Keratinocyte (primary cell): ENCODE measurements around the gene SBNO1. TPM values are rescaled to one million over a fixed set of nuclear protein-coding genes. Genes with fewer than 3 reads are reported as not detected.

ENCODE experiments used
- DNase-seq: peaks from one replicate; pipeline ENCODE4 v3.0.0-alpha.2; 2011; ENCODE audit warnings: low read depth, missing footprints, low spot score
- FAIRE-seq: peaks from 2 replicates; lab custom pipeline; 2011; peaks lifted over from hg19 to GRCh38; lab: Jason Lieb, UNC
- H2AFZ ChIP-seq: 2 replicates; pipeline ENCODE4 v1.6.0; 2012; ENCODE audit warnings: low read length, control low read depth, inconsistent platforms; ENCODE audit not compliant: control insufficient read depth
- H3K27ac ChIP-seq: 2 replicates; pipeline ENCODE4 v1.5.1; 2011; ENCODE audit warnings: low read length; ENCODE audit not compliant: control insufficient read depth, insufficient read depth
- H3K27me3 ChIP-seq: 3 replicates; pipeline ENCODE4 v1.6.0; 2011; ENCODE audit warnings: low read length; ENCODE audit not compliant: control insufficient read depth, insufficient read depth; ENCODE audit errors: extremely low read depth
- H3K36me3 ChIP-seq, 2 experiments: 2 replicates in 1 of 2; 3 replicates in 1 of 2; pipeline ENCODE4 v1.5.1; 2011; ENCODE audit warnings: low read length in 2 of 2, mild to moderate bottlenecking in 1 of 2; ENCODE audit not compliant: control insufficient read depth in 2 of 2, insufficient read depth in 2 of 2; ENCODE audit errors: extremely low read depth in 1 of 2
- H3K4me1 ChIP-seq: 3 replicates; pipeline ENCODE4 v1.5.1; 2011; ENCODE audit warnings: low read length; ENCODE audit not compliant: control insufficient read depth, insufficient read depth; ENCODE audit errors: extremely low read depth
- H3K4me2 ChIP-seq: 3 replicates; pipeline ENCODE4 v1.6.0; 2011; ENCODE audit warnings: low read depth, low read length; ENCODE audit not compliant: control insufficient read depth, insufficient read depth; ENCODE audit errors: extremely low read depth
- H3K4me3 ChIP-seq, 3 experiments: fragments of 200-600 bp in 1 of 3; sonication (generic) in 1 of 3; 2 replicates in 2 of 3; 3 replicates in 1 of 3; pipeline ENCODE4 v1.5.1; 2011 to 2016; ENCODE audit warnings: low read length in 3 of 3, mild to moderate bottlenecking in 3 of 3, control low read depth in 2 of 3, inconsistent platforms in 1 of 3, low read depth in 1 of 3, mixed read lengths in 1 of 3, mixed run types in 1 of 3, moderate library complexity in 1 of 3; ENCODE audit not compliant: control insufficient read depth in 2 of 3, insufficient read depth in 2 of 3; ENCODE audit errors: extremely low read depth in 1 of 3
- H3K79me2 ChIP-seq: 2 replicates; pipeline ENCODE4 v1.6.0; 2012; ENCODE audit warnings: low read length; ENCODE audit not compliant: control insufficient read depth, insufficient read depth
- H3K9ac ChIP-seq: 3 replicates; pipeline ENCODE4 v1.6.0; 2011; ENCODE audit warnings: low read length; ENCODE audit not compliant: control insufficient read depth, insufficient read depth; ENCODE audit errors: extremely low read depth
- H3K9me1 ChIP-seq: 3 replicates; pipeline ENCODE4 v1.6.0; 2011; ENCODE audit warnings: low read length; ENCODE audit not compliant: control insufficient read depth, insufficient read depth; ENCODE audit errors: extremely low read depth
- H3K9me3 ChIP-seq: 2 replicates; pipeline ENCODE4 v1.5.1; 2012; ENCODE audit warnings: low read depth, low read length; ENCODE audit not compliant: control insufficient read depth
- H4K20me1 ChIP-seq: 3 replicates; pipeline ENCODE4 v1.6.0; 2011; ENCODE audit warnings: low read length; ENCODE audit not compliant: control insufficient read depth, insufficient read depth; ENCODE audit errors: extremely low read depth
- EZH2 ChIP-seq: IDR thresholded peaks from one replicate; pipeline ENCODE4 v1.6.1; 2012; ENCODE audit warnings: inconsistent platforms, mild to moderate bottlenecking, low read length, moderate library complexity
- dilution Hi-C: fragments of 300-500 bp; cut with MboI; formaldehyde crosslinking; loops from one replicate; pipeline ENCODE4 v1.7.0; 2020; ENCODE audit warnings: low sequenced_read_pairs; ENCODE audit not compliant: extremely low pct_ligation_motif_present
- polyA plus RNA-seq, 5 experiments: library from polyadenylated mRNA; depleted of rRNA in 3 of 5; stranded (reverse) in 3 of 5; stranded (forward) in 1 of 5; unstranded in 1 of 5; fragments of >200 nt; gene quantifications; 1 replicate in 1 of 5; 2 replicates in 3 of 5; 3 replicates in 1 of 5; pipeline versions ENCODE4 v1.2.1 to v1.2.3, GENCODE V29; 2011 to 2012; ENCODE audit warnings: missing spikeins in 2 of 5, low read depth in 1 of 5, low replicate concordance in 1 of 5
- TF ChIP-seq, protein P1 (sequence below), 3 experiments: IDR thresholded peaks in 1 of 3; conservative IDR thresholded peaks in 1 of 3; optimal IDR thresholded peaks in 1 of 3; 2 replicates in 2 of 3; 3 replicates in 1 of 3; pipeline versions ENCODE3 to v1.5.1; 2011; ENCODE audit warnings: low read length in 3 of 3, mild to moderate bottlenecking in 3 of 3, moderate library complexity in 2 of 3, control low read depth in 1 of 3, inconsistent platforms in 1 of 3; ENCODE audit not compliant: insufficient read depth in 2 of 3; ENCODE audit errors: extremely low read depth in 1 of 3

Gene SBNO1
- polyA plus RNA-seq, 1 donor (not counting 4 experiments of a cell fraction or from before 2014, with no cell fraction given), result 18.4 TPM

DNA sequence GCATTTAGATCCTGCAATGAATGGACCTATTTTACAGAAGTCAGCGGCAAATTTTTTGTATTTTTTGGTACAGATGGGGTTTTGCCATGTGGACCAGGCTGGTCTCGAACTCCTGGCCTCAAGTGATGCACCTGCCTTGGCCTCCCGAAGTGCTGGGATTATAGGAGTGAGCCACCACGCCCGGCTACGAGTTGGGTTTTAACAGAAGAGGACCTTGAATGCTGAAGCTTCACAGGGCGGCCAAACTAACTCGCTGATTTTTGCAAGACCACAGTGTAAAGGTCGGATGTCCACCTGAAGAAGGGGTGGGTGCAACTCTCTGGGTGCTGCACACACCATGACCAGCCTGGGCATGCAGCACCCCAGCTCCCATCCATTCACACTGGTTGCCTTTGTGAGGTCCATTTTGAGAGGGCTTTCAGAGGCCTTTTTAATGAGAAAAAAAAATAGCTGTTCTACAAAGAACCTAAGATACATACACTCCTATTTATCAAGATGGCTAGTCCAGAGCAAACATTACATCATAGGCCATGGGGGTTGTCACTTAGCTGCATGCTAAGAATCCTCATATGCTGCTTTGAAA is 71.4 kb downstream of the SBNO1 start:
- Histone ChIP-seq H2AFZ (no peak overlapping the region), H3K27ac (no peak overlapping the region), H3K4me3 (no peak overlapping the region), H3K4me2 (no peak overlapping the region), H3K79me2 (no peaks in the 10 kb centered on the region), H3K9ac (no peak overlapping the region), H3K9me1 (no peaks in the 10 kb centered on the region), H3K36me3 (peaks cover 32 to 33% of the 10 kb centered on the region in 2 experiments), H3K4me1 (no peaks in the 10 kb centered on the region), H3K9me3 (no peaks in the 10 kb centered on the region), H3K27me3 (no peaks in the 10 kb centered on the region), H4K20me1 (no peaks in the 10 kb centered on the region)
- TF ChIP-seq EZH2, result no peak
- TF ChIP-seq, protein P1, sequence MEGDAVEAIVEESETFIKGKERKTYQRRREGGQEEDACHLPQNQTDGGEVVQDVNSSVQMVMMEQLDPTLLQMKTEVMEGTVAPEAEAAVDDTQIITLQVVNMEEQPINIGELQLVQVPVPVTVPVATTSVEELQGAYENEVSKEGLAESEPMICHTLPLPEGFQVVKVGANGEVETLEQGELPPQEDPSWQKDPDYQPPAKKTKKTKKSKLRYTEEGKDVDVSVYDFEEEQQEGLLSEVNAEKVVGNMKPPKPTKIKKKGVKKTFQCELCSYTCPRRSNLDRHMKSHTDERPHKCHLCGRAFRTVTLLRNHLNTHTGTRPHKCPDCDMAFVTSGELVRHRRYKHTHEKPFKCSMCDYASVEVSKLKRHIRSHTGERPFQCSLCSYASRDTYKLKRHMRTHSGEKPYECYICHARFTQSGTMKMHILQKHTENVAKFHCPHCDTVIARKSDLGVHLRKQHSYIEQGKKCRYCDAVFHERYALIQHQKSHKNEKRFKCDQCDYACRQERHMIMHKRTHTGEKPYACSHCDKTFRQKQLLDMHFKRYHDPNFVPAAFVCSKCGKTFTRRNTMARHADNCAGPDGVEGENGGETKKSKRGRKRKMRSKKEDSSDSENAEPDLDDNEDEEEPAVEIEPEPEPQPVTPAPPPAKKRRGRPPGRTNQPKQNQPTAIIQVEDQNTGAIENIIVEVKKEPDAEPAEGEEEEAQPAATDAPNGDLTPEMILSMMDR (optimal IDR thresholded peaks at IDR 0.05 in 1 of 3, IDR thresholded peaks at IDR 0.05 in 1 of 3, conservative IDR thresholded peaks at IDR 0.05 in 1 of 3; ENCODE audit: extremely low read depth in 1 of 3, insufficient read depth in 2 of 3, low read length in 3 of 3), result no peak
- FAIRE-seq (no peak), DNase-seq (no peak)
- dilution Hi-C loops, result no loop called here

DNA sequence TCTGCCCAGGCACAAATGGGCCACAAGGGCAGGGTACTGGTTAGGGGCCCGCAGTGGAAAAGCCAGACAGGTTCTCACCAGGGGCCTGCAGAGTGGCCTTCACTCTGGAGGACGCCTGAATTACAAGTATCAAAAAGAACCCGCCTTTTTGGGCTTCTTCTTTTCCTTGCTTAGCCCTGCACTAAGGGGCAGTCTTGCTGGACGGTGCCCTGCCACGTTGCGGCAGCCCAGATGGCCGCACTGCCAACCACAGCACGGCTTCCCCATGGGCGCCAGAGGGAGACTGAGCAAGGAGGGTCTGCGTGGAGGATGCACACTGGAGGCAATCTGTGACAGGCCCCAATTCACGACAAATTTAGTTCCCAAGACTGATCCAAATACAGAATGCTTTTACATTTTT is 74.7 kb downstream of the SBNO1 start:
- Histone ChIP-seq H3K27me3 (no peaks in the 10 kb centered on the region), H3K4me3 (no peak overlapping the region), H3K79me2 (no peaks in the 10 kb centered on the region), H3K4me1 (no peaks in the 10 kb centered on the region), H3K4me2 (no peak overlapping the region), H4K20me1 (no peaks in the 10 kb centered on the region), H3K27ac (no peak overlapping the region), H3K9me3 (no peaks in the 10 kb centered on the region), H3K9ac (no peak overlapping the region), H2AFZ (no peak overlapping the region), H3K9me1 (no peaks in the 10 kb centered on the region), H3K36me3 (peaks cover 16 to 19% of the 10 kb centered on the region in 2 experiments)
- no peak for TF ChIP-seq EZH2
- TF ChIP-seq, protein P1 (optimal IDR thresholded peaks at IDR 0.05 in 1 of 3, IDR thresholded peaks at IDR 0.05 in 1 of 3, conservative IDR thresholded peaks at IDR 0.05 in 1 of 3; ENCODE audit: extremely low read depth in 1 of 3, insufficient read depth in 2 of 3, low read length in 3 of 3), result no peak
- FAIRE-seq, result no peak
- dilution Hi-C loops, result no loop called here
- no peak for DNase-seq
